ENCODE results near the gene MRO.
"Not testable (repeated sequence)": the region's sequence is repeated elsewhere in the genome, so short reads cannot be mapped to it uniquely, and the experiment has no call there.

Gene MRO

DNA sequence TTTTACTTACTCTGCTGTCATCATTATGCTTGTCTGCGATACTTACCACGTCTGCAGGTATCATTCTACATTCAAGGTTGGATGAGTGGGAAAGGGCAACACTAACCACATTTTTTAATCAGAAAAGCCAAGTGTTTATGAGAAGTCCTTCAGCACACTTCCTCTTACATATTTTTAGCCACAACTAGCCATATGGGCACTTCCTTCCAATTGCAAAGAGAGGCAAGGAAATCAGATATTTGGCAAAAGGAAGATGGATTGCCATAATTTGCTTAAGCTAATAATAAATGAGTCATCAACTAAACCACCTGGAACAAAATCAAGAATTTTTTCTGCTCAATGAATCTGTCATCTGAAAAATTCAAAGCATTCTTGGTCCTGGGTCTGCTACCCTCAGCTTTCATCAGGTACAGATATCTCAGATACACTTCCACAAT lies 16.7 kb upstream of the MRO start:
- DNase-seq (ENCODE audit: low read depth in 1 of 2, low spot score in 1 of 2): peak; percentile 49 to 51
- no peak overlapping the region for H3K4me3 ChIP-seq (replicated peaks; ENCODE audit: insufficient read depth, low read length)
- H3K27ac ChIP-seq (replicated peaks): no peak overlapping the region
- H3K27me3 ChIP-seq (ENCODE audit: insufficient read depth, poor library complexity, severe bottlenecking): no peaks in the 10 kb centered on the region
- TF ChIP-seq GABPA (IDR thresholded peaks at IDR 0.05; ENCODE audit: low read depth): no peak
- TF ChIP-seq SPI1 (IDR thresholded peaks at IDR 0.05; ENCODE audit: borderline replicate concordance, low read depth): peak; percentile 98

GRCh38 chr18:50833496-50833895 lies 13.7 kb upstream of the MRO start:
- H3K27ac ChIP-seq (replicated peaks); H3K27me3 ChIP-seq (ENCODE audit: insufficient read depth, poor library complexity, severe bottlenecking); H3K4me3 ChIP-seq (replicated peaks; ENCODE audit: insufficient read depth, low read length); DNase-seq (ENCODE audit: low read depth in 1 of 2, low spot score in 1 of 2): not testable (repeated sequence)

GRCh38 chr18:50832754-50833153 lies 12.9 kb upstream of the MRO start:
- no peak for DNase-seq (ENCODE audit: low read depth in 1 of 2, low spot score in 1 of 2)
- no peak overlapping the region for H3K4me3 ChIP-seq (replicated peaks; ENCODE audit: insufficient read depth, low read length)
- no peaks in the 10 kb centered on the region for H3K27me3 ChIP-seq (ENCODE audit: insufficient read depth, poor library complexity, severe bottlenecking)
- no peak overlapping the region for H3K27ac ChIP-seq (replicated peaks)
- TF ChIP-seq GABPA (IDR thresholded peaks at IDR 0.05; ENCODE audit: low read depth): no peak
- TF ChIP-seq, protein P1, sequence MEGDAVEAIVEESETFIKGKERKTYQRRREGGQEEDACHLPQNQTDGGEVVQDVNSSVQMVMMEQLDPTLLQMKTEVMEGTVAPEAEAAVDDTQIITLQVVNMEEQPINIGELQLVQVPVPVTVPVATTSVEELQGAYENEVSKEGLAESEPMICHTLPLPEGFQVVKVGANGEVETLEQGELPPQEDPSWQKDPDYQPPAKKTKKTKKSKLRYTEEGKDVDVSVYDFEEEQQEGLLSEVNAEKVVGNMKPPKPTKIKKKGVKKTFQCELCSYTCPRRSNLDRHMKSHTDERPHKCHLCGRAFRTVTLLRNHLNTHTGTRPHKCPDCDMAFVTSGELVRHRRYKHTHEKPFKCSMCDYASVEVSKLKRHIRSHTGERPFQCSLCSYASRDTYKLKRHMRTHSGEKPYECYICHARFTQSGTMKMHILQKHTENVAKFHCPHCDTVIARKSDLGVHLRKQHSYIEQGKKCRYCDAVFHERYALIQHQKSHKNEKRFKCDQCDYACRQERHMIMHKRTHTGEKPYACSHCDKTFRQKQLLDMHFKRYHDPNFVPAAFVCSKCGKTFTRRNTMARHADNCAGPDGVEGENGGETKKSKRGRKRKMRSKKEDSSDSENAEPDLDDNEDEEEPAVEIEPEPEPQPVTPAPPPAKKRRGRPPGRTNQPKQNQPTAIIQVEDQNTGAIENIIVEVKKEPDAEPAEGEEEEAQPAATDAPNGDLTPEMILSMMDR (IDR thresholded peaks at IDR 0.05; ENCODE audit: insufficient read depth, low read length): no peak
- TF ChIP-seq POLR2AphosphoS5 (IDR thresholded peaks at IDR 0.05; ENCODE audit: low read depth): no peak
- no peak for TF ChIP-seq REST (IDR thresholded peaks at IDR 0.05; ENCODE audit: insufficient replicate concordance, low read depth)
- TF ChIP-seq SPI1 (IDR thresholded peaks at IDR 0.05; ENCODE audit: borderline replicate concordance, low read depth): no peak

- Histone ChIP-seq H3K27me3 (ENCODE audit: insufficient read depth, poor library complexity, severe bottlenecking) (no peaks in the 10 kb centered on the region), H3K27ac (replicated peaks) (no peak overlapping the region), H3K4me3 (replicated peaks; ENCODE audit: insufficient read depth, low read length) (no peak overlapping the region)
- TF ChIP-seq, protein P1 (IDR thresholded peaks at IDR 0.05; ENCODE audit: insufficient read depth, low read length): no peak
- no peak for TF ChIP-seq SPI1 (IDR thresholded peaks at IDR 0.05; ENCODE audit: borderline replicate concordance, low read depth)
- no peak for TF ChIP-seq POLR2AphosphoS5 (IDR thresholded peaks at IDR 0.05; ENCODE audit: low read depth)
- TF ChIP-seq REST (IDR thresholded peaks at IDR 0.05; ENCODE audit: insufficient replicate concordance, low read depth): no peak
- TF ChIP-seq GABPA (IDR thresholded peaks at IDR 0.05; ENCODE audit: low read depth): no peak
- no peak for DNase-seq (ENCODE audit: low read depth in 1 of 2, low spot score in 1 of 2)
Observed at GRCh38 chr18:50830544-50830943, 10.7 kb upstream of the MRO start.

GRCh38 chr18:50829644-50830043 lies 9.8 kb upstream of the MRO start:
- DNase-seq (ENCODE audit: low read depth in 1 of 2, low spot score in 1 of 2): no peak
- TF ChIP-seq GABPA (IDR thresholded peaks at IDR 0.05; ENCODE audit: low read depth) (no peak), REST (IDR thresholded peaks at IDR 0.05; ENCODE audit: insufficient replicate concordance, low read depth) (no peak), SPI1 (IDR thresholded peaks at IDR 0.05; ENCODE audit: borderline replicate concordance, low read depth) (no peak), POLR2AphosphoS5 (IDR thresholded peaks at IDR 0.05; ENCODE audit: low read depth) (no peak)
- TF ChIP-seq, protein P1 (IDR thresholded peaks at IDR 0.05; ENCODE audit: insufficient read depth, low read length): no peak
- no peak overlapping the region for H3K4me3 ChIP-seq (replicated peaks; ENCODE audit: insufficient read depth, low read length)
- H3K27me3 ChIP-seq (ENCODE audit: insufficient read depth, poor library complexity, severe bottlenecking): no peaks in the 10 kb centered on the region
- no peak overlapping the region for H3K27ac ChIP-seq (replicated peaks)
